ENCODE results near the gene LOC128125822.
"Not testable (repeated sequence)": the region's sequence is repeated elsewhere in the genome, so short reads cannot be mapped to it uniquely, and the experiment has no call there.

Gene LOC128125822

GRCh38 chr6:63572044-63572746 is at the start of gene LOC128125822, which contains the start of gene PTP4A1:
Gene LOC128125822, plus strand, starts transcription at chr6:63572480.
Gene PTP4A1, plus strand, starts transcription at chr6:63572480. Its CDS starts 4,401 bp downstream, at chr6:63576881.
- peak; percentile 89 for DNase-seq

GRCh38 chr6:63522911-63523287 is 49.4 kb upstream of the LOC128125822 start:
- DNase-seq = not testable (repeated sequence)

GRCh38 chr6:63523630-63524029 is 48.6 kb upstream of the LOC128125822 start:
- no peak for DNase-seq

- DNase-seq = no peak
Measured at GRCh38 chr6:63525186-63525878, 46.9 kb upstream of the LOC128125822 start.

- DNase-seq = no peak
Measured at GRCh38 chr6:63526931-63527330, 45.3 kb upstream of the LOC128125822 start.

GRCh38 chr6:63527658-63528514 is 44.4 kb upstream of the LOC128125822 start:
- DNase-seq = no peak

- DNase-seq = no peak
Measured at GRCh38 chr6:63529498-63529897, 42.8 kb upstream of the LOC128125822 start.

GRCh38 chr6:63530182-63530581 is 42.1 kb upstream of the LOC128125822 start:
- no peak for DNase-seq

- no peak for DNase-seq
Measured at GRCh38 chr6:63530991-63531390, 41.3 kb upstream of the LOC128125822 start.

- no peak for DNase-seq
Measured at GRCh38 chr6:63533026-63533425, 39.3 kb upstream of the LOC128125822 start.

- DNase-seq = no peak
Measured at GRCh38 chr6:63533952-63534351, 38.3 kb upstream of the LOC128125822 start.

GRCh38 chr6:63537201-63537958 is 34.9 kb upstream of the LOC128125822 start:
- DNase-seq = no peak

- DNase-seq = no peak
Measured at GRCh38 chr6:63537959-63538300, 34.4 kb upstream of the LOC128125822 start.

- no peak for DNase-seq
Measured at GRCh38 chr6:63538550-63538949, 33.7 kb upstream of the LOC128125822 start.

GRCh38 chr6:63543001-63543400 is 29.3 kb upstream of the LOC128125822 start:
- no peak for DNase-seq

GRCh38 chr6:63543982-63544381 is 28.3 kb upstream of the LOC128125822 start:
- DNase-seq = no peak

- DNase-seq = no peak
Measured at GRCh38 chr6:63546236-63546635, 26.0 kb upstream of the LOC128125822 start.

GRCh38 chr6:63546697-63547096 is 25.6 kb upstream of the LOC128125822 start:
- DNase-seq = no peak

GRCh38 chr6:63549076-63549475 is 23.2 kb upstream of the LOC128125822 start:
- DNase-seq = no peak

- DNase-seq = no peak
Measured at GRCh38 chr6:63553208-63553607, 19.1 kb upstream of the LOC128125822 start.

GRCh38 chr6:63553900-63554299 is 18.4 kb upstream of the LOC128125822 start:
- DNase-seq = no peak

- DNase-seq = no peak
Measured at GRCh38 chr6:63554782-63555181, 17.5 kb upstream of the LOC128125822 start.

GRCh38 chr6:63556369-63556768 is 15.9 kb upstream of the LOC128125822 start:
- DNase-seq = no peak

All from amniotic stem cell (primary cell).